Prostate gland (tissue), 2 donors: Measurements from ENCODE around the gene KPNA3.

Experiments used
- CTCF ChIP-seq, 4 experiments: fragments of 200-600 bp in 2 of 4; fragments of 450-650 bp in 2 of 4; sonication (generic) in 2 of 4; IDR thresholded peaks; 1 replicate in 3 of 4; 2 replicates in 1 of 4; pipeline ENCODE4 v1.5.1; 2016 to 2019; ENCODE audit warnings: antibody characterized with exemption in 4 of 4, mild to moderate bottlenecking in 2 of 4, moderate library complexity in 2 of 4
- POLR2AphosphoS5 ChIP-seq: sonication (generic); formaldehyde crosslinking; IDR thresholded peaks from one replicate; pipeline ENCODE4 v1.6.1; 2017; ENCODE audit warnings: antibody characterized with exemption

GRCh38 chr13:49654011-49654410 lies 138.5 kb downstream of the KPNA3 start:
- no peak for TF ChIP-seq POLR2AphosphoS5
- no peak for TF ChIP-seq CTCF (IDR thresholded peaks at IDR 0.05)
